HG02973 (cell line): ENCODE data around the gene AKR1C3.
"Not testable (repeated sequence)": the region's sequence is repeated elsewhere in the genome, so short reads cannot be mapped to it uniquely, and the experiment has no call there.

Experiments
- ATAC-seq: cut with Tn5 transposase; IDR thresholded peaks from one replicate; pipeline ENCODE4 v1.9.1; 2021; ENCODE audit warnings: moderate library complexity; ENCODE audit not compliant: unreplicated experiment

AKR1C3 gene

DNA sequence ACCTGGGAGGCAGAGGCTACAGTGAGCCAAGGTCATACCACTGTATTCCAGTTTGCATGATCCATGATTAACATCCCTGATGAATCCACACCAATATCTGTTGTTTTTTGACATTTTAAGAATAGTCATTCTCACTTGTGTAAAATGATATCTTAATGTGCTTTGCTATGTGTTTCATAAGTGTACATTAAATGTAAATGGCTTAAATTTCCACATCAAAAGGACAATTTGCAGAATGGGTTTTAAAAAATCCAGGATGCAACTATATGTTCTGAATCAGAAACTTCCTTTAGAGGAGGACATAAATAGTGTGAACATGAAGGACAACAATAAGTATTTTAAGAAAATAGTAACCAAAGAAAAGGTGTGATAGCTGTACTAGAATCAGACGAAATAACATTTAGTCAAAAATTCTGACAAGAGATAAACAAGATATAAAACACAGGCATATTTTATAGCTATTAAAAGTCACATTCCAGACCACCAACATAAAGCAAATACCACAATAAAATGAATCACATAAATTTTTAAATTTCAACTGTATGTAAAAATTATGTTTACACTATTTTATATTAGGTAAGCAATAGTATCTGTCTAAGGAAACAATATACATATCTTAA, 42.4 kb downstream of the AKR1C3 start:
- no peak for ATAC-seq

DNA sequence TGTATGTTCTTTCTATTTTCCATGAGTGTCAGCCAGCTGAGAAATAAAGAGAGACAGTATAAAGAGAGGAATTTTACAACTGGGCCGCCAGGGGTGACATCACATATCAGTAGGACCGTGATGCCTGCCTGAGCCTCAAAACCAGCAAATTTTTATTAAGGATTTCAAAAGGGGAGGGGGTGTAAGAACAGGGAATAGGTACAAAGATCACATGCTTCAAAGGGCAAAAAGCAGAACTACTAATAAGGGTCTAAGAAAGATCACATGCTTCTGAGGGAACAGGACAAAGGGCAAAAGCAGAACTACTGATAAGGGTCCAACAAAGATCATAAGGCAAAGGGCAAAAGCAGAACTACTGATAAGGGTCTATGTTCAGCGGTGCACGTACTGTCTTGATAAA, 43.5 kb downstream of the AKR1C3 start:
- not testable (repeated sequence) for ATAC-seq

DNA sequence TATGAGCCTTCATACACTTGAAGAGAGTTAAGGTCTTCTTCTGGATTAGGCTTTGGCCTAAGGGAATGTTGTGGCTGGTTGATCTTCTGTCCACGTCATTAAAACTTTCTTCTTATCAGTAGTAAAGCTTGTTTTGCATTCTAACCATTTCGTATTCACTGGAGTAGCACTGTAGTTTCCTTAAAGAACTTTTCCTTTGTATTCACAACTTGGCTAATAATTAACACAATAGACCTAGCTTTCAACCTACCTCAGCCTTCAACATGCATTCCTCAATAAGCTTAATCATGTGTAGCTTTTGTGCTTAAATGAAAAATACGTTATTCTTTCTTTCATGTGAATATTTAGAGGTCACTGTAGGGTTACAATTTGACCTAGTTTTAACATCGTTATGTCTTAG, 48.0 kb downstream of the AKR1C3 start:
- no peak for ATAC-seq

DNA sequence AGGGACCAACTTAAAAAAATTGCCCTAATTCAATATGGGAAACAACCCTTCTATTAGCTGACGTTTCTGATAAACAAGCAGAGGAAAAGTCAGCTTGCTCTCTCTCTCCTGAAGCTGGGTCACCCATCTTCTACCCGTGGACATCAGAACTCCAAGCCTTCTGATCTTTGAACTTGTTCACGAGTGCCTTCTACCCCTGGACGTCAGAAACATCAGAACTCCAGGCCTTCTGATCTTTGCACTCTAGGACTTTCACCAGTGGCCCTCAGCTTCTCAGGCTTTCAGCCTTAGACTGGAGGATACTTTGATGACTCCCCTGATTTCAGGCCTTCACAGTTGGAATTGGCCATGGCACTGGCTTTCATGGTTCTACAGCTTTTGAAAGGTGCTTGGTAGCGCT, 48.9 kb downstream of the AKR1C3 start:
- ATAC-seq, result no peak

DNA sequence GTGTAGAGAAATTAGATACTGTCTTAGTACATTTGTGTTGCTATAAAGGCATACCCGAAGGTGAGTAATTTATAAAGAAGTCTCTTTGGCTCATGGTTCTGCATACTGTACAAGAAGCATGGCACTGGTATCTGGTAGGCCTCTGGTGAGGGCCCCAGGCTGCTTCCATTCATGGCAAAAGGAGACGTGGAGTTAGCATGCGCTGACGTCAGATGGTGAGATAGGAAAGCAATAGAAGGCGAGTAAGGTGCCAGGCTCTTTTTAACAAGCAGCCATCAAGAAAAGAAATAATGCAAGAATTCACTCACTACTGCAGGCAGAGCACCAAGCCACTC, 52.7 kb downstream of the AKR1C3 start:
- ATAC-seq, result no peak

DNA sequence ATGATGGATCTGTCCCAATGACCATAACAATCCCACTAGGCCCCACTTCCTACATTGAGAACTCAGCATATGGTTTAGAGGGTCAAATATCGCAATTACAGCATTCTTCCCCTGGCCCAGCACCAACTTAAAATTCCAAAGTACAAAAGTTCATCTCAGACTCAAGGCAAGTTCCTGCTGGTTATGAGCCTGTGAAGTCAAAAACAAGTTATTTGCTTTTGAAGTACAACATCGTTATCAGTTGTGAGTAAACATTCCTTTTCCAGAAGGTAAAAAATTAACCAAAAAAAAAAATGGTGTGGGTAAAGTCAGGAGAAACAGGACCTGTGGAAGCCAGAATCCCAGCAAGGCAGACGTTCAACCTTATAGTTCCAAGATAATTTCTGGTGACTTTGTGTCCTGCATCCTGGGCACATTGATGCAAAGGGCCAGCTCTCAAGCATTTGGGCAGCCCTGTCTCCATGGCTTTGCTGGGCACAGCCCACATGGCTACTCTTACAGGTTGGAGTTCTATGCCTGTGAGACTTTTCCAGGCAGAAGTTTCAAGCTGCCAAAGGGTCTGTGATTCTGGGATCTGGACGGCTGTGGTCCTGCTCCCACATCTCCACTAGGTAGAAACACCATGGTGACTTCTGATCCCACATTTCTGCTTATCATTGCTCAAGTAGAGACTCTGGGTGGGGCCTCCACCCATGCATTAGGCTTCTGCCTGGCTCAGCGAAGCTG, 53.2 kb downstream of the AKR1C3 start:
- ATAC-seq, result no peak

DNA sequence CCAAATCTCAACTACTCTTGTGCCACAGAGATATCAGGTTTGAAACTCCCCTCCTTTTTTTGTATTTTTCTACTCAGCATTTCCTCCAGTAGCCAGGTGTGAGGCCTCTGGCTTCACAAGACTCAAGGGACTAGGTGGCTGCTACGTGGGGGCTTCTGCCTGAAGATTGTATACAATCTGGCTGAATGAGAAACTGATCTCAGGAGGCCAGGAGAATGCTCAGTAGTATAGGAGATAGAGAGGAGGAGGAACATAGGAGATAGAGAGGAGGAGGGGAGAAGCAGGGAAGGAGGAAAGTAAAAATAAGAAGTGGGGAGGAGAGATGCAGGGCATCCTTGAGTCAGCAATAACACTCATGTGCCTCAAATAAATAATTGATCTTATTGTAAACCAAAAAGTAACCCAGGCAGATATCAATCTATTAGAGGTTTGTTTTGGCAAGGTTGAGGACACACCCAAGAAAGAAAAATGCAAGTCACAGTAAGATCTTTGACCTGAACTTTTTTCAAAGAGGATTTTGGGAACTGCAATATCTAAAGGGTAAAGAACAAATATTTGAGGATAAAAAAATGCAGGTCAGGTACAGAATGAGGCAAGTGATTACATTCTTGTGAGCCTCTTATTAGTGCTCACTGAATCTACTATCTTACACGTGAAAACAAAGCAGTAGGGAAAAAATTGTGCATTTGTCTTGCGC, 53.9 kb downstream of the AKR1C3 start:
- ATAC-seq, result no peak

DNA sequence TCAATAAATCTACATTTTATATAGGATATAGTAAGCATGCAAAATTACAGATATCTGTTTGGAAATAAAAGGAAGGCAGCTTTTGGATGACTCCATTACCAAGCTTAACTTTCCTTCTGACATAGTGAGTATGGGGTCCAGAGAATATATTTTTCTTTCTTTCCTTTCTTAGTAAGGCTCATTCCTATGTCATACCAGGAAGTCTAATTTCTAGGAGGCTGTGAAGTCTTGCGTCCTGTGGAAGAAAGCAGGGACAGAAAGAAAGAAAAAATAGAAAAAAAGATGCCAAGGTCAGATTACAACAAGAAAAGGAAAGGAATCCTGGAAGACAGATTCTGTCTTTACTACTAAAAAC, 54.4 kb downstream of the AKR1C3 start:
- ATAC-seq, result no peak

DNA sequence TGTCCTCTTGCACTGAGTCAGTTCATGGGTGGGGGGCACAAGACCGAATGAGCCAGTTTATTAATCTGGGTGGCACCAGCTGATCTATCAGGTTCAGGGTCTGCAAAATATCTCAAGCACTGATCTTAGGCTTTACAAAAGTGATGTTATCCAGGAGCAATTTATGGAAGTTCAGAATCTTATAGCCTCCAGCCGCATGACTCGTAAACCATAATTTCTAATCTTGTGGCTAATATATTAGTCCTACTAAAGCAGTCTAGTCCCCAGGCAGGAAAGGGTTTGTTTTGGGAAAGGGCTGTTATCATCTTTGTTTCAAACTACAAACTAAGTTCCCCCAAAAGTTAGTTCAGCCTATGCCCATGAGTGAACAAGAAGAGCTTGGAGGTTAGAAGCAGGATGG, 56.9 kb downstream of the AKR1C3 start:
- no peak for ATAC-seq

DNA sequence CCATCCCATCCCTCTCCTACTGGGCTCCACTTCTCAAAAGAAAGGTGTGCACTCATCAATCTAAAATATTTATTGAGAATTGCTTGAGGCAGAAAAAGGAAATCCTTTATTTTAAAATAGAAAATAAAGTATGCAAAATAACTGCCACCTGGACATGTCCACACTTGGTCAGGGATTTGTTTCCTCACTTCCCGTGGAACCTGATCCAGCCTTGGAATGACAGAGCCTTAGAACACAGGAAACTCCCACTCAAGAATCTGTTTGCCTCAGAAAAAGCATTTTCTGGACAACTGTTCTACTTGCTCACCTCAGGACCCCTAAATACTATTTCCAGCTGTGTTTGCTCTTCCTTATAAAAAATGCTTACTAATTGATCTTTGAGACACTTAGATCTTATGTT, 61.7 kb downstream of the AKR1C3 start:
- ATAC-seq, result no peak
